Measurements from ENCODE around the gene CIROP. TPM values are rescaled to one million over a fixed set of nuclear protein-coding genes. Genes with fewer than 3 reads are reported as not detected.
A peak's percentile ranks its signal among the peaks of the same experiment; 100 is the strongest.

Gene CIROP
- total and polyA plus RNA-seq, 2 donors from 2014 or later: not detected

DNA sequence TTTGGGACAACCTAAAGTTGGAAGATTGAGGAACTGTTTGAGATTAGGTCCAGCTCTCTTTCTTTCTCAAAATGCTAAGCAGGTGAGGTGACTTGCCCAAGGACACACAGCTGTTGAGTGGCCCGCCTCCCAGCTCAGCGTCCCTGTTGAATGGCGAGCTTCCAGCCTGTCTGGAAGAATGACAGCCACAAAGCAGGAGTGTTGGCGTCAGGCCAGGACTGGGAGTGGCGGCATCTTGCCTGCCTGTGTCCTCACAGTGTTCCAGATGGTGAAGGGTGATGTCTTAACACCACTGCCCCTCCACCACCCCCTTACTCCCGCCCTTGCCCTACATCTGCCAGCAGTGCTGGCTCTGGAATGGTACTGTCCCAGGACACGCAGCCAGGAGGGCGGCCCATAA, 18.6 kb upstream of the CIROP start:
- Histone ChIP-seq H3K9ac (ENCODE audit: low read length in 3 of 3) (no peak overlapping the region), H3K4me1 (ENCODE audit: control insufficient read depth in 2 of 3, insufficient read depth in 2 of 3, low read depth in 1 of 3, low read length in 3 of 3) (peaks cover 5 to 8% (median 5%) of the 10 kb centered on the region in 3 donors), H3K9me3 (ENCODE audit: control insufficient read depth in 2 of 3, insufficient read depth in 1 of 3, low read length in 3 of 3) (no peaks in the 10 kb centered on the region), H3K36me3 (ENCODE audit: control insufficient read depth in 2 of 3, insufficient read depth in 3 of 3, low read length in 3 of 3) (peaks cover 0 to 16% (median 8%) of the 10 kb centered on the region in 3 donors), H3K27me3 (ENCODE audit: control insufficient read depth, insufficient read depth, low read length) (no peaks in the 10 kb centered on the region), H3K27ac (ENCODE audit: low read depth in 2 of 2, low read length in 2 of 2) (peak overlapping the region in 1 of 2 donors; percentile 23), H3K4me3 (ENCODE audit: low read length in 3 of 3) (no peak overlapping the region)
- DNase-seq: peak in 3 of 5 donors; percentile 39 to 76 (median 61)
- no peak for FAIRE-seq
- TF ChIP-seq, protein P1, sequence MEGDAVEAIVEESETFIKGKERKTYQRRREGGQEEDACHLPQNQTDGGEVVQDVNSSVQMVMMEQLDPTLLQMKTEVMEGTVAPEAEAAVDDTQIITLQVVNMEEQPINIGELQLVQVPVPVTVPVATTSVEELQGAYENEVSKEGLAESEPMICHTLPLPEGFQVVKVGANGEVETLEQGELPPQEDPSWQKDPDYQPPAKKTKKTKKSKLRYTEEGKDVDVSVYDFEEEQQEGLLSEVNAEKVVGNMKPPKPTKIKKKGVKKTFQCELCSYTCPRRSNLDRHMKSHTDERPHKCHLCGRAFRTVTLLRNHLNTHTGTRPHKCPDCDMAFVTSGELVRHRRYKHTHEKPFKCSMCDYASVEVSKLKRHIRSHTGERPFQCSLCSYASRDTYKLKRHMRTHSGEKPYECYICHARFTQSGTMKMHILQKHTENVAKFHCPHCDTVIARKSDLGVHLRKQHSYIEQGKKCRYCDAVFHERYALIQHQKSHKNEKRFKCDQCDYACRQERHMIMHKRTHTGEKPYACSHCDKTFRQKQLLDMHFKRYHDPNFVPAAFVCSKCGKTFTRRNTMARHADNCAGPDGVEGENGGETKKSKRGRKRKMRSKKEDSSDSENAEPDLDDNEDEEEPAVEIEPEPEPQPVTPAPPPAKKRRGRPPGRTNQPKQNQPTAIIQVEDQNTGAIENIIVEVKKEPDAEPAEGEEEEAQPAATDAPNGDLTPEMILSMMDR (IDR thresholded peaks at IDR 0.05; ENCODE audit: borderline replicate concordance, extremely low read depth, insufficient read depth): no peak
- intact Hi-C loops (cut with DNase I): loop anchor here (5.0 kb wide), 1 partner anchor 64 kb away; no protein-coding TSS in a partner anchor

DNA sequence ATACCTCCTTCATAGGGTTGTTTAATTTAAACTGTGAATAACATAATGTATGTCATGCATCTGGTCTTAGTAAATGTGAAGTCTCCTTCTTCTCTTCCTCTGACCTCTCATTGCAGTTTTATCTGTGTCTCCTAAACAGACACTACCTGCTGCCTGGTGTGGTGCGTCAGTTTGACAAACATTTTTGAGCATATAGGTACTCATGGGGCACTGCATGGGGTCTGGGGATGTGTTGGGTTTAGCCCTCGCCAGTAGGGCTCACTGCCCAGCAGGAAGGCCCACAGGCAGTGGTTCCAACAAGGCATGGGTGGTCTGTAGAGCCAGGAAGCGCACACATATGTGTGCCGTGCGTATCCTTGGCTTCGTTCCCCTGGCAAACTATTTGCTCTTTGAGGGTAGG, 17.3 kb upstream of the CIROP start:
- Histone ChIP-seq H3K9me3 (ENCODE audit: control insufficient read depth in 2 of 3, insufficient read depth in 1 of 3, low read length in 3 of 3) (no peaks in the 10 kb centered on the region), H3K4me3 (ENCODE audit: low read length in 3 of 3) (no peak overlapping the region), H3K36me3 (ENCODE audit: control insufficient read depth in 2 of 3, insufficient read depth in 3 of 3, low read length in 3 of 3) (peaks cover 0 to 4% (median 0%) of the 10 kb centered on the region in 3 donors), H3K27ac (ENCODE audit: low read depth in 2 of 2, low read length in 2 of 2) (peak overlapping the region in 1 of 2 donors; percentile 56), H3K9ac (ENCODE audit: low read length in 3 of 3) (peak overlapping the region in 1 of 3 donors; percentile 15), H3K27me3 (ENCODE audit: control insufficient read depth, insufficient read depth, low read length) (no peaks in the 10 kb centered on the region), H3K4me1 (ENCODE audit: control insufficient read depth in 2 of 3, insufficient read depth in 2 of 3, low read depth in 1 of 3, low read length in 3 of 3) (peaks cover 5 to 8% (median 5%) of the 10 kb centered on the region in 3 donors)
- intact Hi-C loops (cut with DNase I): loop anchor here (5.0 kb wide), 1 partner anchor 65 kb away; no protein-coding TSS in a partner anchor
- FAIRE-seq (no peak), DNase-seq (peak in 1 of 5 donors; percentile 31)
- TF ChIP-seq, protein P1 (IDR thresholded peaks at IDR 0.05; ENCODE audit: borderline replicate concordance, extremely low read depth, insufficient read depth): no peak

DNA sequence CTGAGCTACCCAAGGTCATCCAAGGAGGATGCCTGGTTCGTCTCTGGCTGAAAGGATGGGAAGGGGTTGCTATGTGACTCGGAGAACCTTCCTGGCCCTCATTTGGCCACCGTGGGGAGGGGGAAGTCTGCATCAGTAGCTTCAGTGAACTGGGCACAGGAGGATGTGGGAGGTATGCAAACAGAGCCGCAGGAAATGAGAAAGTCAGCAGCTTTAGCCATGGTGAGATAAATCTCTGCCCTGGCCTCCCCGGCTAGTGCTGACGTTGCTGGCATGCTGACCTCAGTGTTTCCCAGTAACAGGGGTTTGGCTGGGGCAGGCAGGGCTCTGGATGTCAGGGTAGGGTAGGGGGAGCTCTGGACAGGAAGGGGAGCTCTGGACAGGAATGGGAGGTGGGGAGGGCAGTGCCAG, 16.6 kb upstream of the CIROP start:
- TF ChIP-seq, protein P1 (IDR thresholded peaks at IDR 0.05; ENCODE audit: borderline replicate concordance, extremely low read depth, insufficient read depth): no peak
- Histone ChIP-seq H3K4me3 (ENCODE audit: low read length in 3 of 3) (no peak overlapping the region), H3K4me1 (ENCODE audit: control insufficient read depth in 2 of 3, insufficient read depth in 2 of 3, low read depth in 1 of 3, low read length in 3 of 3) (peaks cover 5 to 8% (median 5%) of the 10 kb centered on the region in 3 donors), H3K9me3 (ENCODE audit: control insufficient read depth in 2 of 3, insufficient read depth in 1 of 3, low read length in 3 of 3) (no peaks in the 10 kb centered on the region), H3K9ac (ENCODE audit: low read length in 3 of 3) (peak overlapping the region in 1 of 3 donors; percentile 37), H3K36me3 (ENCODE audit: control insufficient read depth in 2 of 3, insufficient read depth in 3 of 3, low read length in 3 of 3) (no peaks in the 10 kb centered on the region), H3K27me3 (ENCODE audit: control insufficient read depth, insufficient read depth, low read length) (no peaks in the 10 kb centered on the region), H3K27ac (ENCODE audit: low read depth in 2 of 2, low read length in 2 of 2) (peak overlapping the region; percentile 38 to 56)
- intact Hi-C loops (cut with DNase I): loop anchor here (5.0 kb wide), 1 partner anchor 66 kb away; no protein-coding TSS in a partner anchor
- FAIRE-seq (no peak), DNase-seq (peak; percentile 70 to 92 (median 89))
